A549 (cell line): Measurements from ENCODE around the gene PYGO1.

Source experiments
- NPAS2 ChIP-seq: fragments of 250-450 bp; sonication (Bioruptor Pico); IDR thresholded peaks from 2 replicates; pipeline ENCODE4 v1.8.0; 2022; ENCODE audit warnings: mild to moderate bottlenecking, moderate library complexity, borderline replicate concordance
- POLR2A ChIP-seq: IDR thresholded peaks from 2 replicates; pipeline ENCODE4 v1.6.1; 2012; ENCODE audit warnings: mild to moderate bottlenecking, low read length
- REST ChIP-seq: fragments of 200-600 bp; sonication (generic); IDR thresholded peaks from 2 replicates; pipeline ENCODE4 v1.6.1; 2016; ENCODE audit warnings: antibody characterized with exemption, mild to moderate bottlenecking, moderate library complexity

GRCh38 chr15:55633731-55634130 is 45.6 kb upstream of the PYGO1 start:
- TF ChIP-seq NPAS2 (CRISPR knock-in tag) = no peak
- TF ChIP-seq POLR2A = no peak
- no peak for TF ChIP-seq REST
